Thyroid gland (tissue), 4 donors: Measurements from ENCODE around the gene ZNF675.

Experiments used
- CTCF ChIP-seq, 6 experiments: fragments of 200-600 bp in 3 of 6; fragments of 450-650 bp in 3 of 6; sonication (generic) in 3 of 6; IDR thresholded peaks; one replicate each; pipeline ENCODE4 v1.5.1; 2016 to 2019; ENCODE audit warnings: antibody characterized with exemption in 6 of 6, mild to moderate bottlenecking in 2 of 6, inconsistent platforms in 1 of 6, moderate library complexity in 1 of 6
- POLR2A ChIP-seq, 2 donors: fragments of 450-650 bp; IDR thresholded peaks; one replicate each; pipeline ENCODE4 v1.6.1; 2017; ENCODE audit warnings: antibody characterized with exemption in 2 of 2, mild to moderate bottlenecking in 2 of 2, moderate library complexity in 1 of 2

- no peak for TF ChIP-seq CTCF (IDR thresholded peaks at IDR 0.05)
- no peak for TF ChIP-seq POLR2A (IDR thresholded peaks at IDR 0.05)
These were observed 21.2 kb downstream of the ZNF675 start for GRCh38 chr19:23665651-23666410.
